ENCODE measurements around the gene OR2J3.

Gene OR2J3

DNA sequence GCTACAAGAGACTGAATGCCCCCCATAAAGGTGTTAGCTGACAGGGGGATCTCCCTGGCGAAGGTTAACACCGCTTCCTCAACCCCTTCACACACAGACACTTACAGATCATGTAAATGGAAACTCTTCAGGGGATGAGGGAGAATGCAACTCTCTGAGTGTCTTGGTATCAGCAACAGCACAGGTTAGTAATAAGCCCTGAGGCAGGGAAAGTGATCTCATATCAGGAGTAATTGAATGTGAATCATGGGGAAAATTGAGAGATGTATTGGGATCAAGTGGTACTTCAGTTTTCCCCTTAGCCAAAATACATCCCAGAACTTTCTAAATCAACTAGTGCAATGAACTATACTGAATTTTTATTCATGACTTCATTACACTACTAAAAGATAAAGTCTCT, 23.8 kb downstream of the OR2J3 start:
- Histone ChIP-seq H3K4me2 (no peak overlapping the region), H3K27me3 (ENCODE audit: insufficient read depth, low read depth) (no peaks in the 10 kb centered on the region), H3K4me1 (ENCODE audit: low read depth, poor library complexity, severe bottlenecking) (no peaks in the 10 kb centered on the region), H3K79me2 (ENCODE audit: insufficient read depth, low read depth) (no peaks in the 10 kb centered on the region), H3K36me3 (ENCODE audit: insufficient read depth) (no peaks in the 10 kb centered on the region), H3K4me3 (IDR thresholded peaks at IDR 0.05; ENCODE audit: insufficient read depth, low read depth, low read length) (no peak overlapping the region), H2AFZ (ENCODE audit: low read depth) (no peak overlapping the region), H3K27ac (no peak overlapping the region), H4K20me1 (ENCODE audit: insufficient read depth) (no peaks in the 10 kb centered on the region), H3K9ac (no peak overlapping the region)
- TF ChIP-seq, protein P1, sequence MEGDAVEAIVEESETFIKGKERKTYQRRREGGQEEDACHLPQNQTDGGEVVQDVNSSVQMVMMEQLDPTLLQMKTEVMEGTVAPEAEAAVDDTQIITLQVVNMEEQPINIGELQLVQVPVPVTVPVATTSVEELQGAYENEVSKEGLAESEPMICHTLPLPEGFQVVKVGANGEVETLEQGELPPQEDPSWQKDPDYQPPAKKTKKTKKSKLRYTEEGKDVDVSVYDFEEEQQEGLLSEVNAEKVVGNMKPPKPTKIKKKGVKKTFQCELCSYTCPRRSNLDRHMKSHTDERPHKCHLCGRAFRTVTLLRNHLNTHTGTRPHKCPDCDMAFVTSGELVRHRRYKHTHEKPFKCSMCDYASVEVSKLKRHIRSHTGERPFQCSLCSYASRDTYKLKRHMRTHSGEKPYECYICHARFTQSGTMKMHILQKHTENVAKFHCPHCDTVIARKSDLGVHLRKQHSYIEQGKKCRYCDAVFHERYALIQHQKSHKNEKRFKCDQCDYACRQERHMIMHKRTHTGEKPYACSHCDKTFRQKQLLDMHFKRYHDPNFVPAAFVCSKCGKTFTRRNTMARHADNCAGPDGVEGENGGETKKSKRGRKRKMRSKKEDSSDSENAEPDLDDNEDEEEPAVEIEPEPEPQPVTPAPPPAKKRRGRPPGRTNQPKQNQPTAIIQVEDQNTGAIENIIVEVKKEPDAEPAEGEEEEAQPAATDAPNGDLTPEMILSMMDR (conservative IDR thresholded peaks at IDR 0.05; ENCODE audit: low read depth, low read length) = no peak

DNA sequence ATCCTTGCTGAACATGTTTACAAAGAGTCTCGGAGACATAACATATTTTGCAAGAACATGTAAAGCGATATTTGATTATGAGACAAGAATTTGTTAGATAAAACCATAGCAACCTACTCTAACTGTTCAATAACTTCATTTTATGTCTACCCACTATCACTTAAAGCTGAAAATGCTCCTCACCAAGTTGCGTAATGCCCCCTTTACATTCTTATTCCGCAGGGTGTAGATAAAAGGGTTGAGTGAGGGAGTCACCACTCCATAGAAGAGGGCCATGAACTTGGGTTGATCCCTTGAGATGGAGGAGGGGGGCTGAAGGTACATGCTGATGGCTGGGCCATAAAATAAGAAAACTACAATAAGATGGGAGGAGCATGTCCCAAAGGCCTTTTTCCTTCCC, 29.9 kb downstream of the OR2J3 start:
- H3K4me2 ChIP-seq = no peak overlapping the region
- no peaks in the 10 kb centered on the region for H4K20me1 ChIP-seq (ENCODE audit: insufficient read depth)
- H2AFZ ChIP-seq (ENCODE audit: low read depth) = no peak overlapping the region
- H3K79me2 ChIP-seq (ENCODE audit: insufficient read depth, low read depth) = no peaks in the 10 kb centered on the region
- no peaks in the 10 kb centered on the region for H3K36me3 ChIP-seq (ENCODE audit: insufficient read depth)
- H3K27ac ChIP-seq = no peak overlapping the region
- TF ChIP-seq, protein P1 (conservative IDR thresholded peaks at IDR 0.05; ENCODE audit: low read depth, low read length) = no peak
- H3K4me1 ChIP-seq (ENCODE audit: low read depth, poor library complexity, severe bottlenecking) = no peaks in the 10 kb centered on the region
- H3K4me3 ChIP-seq (IDR thresholded peaks at IDR 0.05; ENCODE audit: insufficient read depth, low read depth, low read length) = no peak overlapping the region
- H3K27me3 ChIP-seq (ENCODE audit: insufficient read depth, low read depth) = no peaks in the 10 kb centered on the region
- no peak overlapping the region for H3K9ac ChIP-seq

DNA sequence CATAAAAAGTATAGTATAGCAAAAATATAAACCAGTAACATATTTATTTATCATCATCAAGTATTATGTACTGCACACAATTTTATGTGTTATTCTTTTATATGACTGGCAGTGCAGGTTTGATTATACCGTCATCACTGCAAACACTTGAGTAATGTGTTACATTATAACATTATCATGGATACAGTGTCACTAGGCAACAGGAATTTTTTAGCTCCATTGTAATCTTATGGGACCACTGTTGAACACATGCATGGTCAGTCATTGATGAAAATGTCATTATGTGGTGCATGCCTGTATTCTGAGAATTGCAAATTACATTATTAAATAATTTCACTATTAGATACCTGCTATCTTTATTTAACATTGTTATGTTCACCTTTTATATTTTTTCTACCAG, 33.7 kb downstream of the OR2J3 start:
- H3K27ac ChIP-seq = no peak overlapping the region
- H3K4me2 ChIP-seq = no peak overlapping the region
- no peaks in the 10 kb centered on the region for H3K4me1 ChIP-seq (ENCODE audit: low read depth, poor library complexity, severe bottlenecking)
- no peak overlapping the region for H2AFZ ChIP-seq (ENCODE audit: low read depth)
- H3K79me2 ChIP-seq (ENCODE audit: insufficient read depth, low read depth) = no peaks in the 10 kb centered on the region
- H4K20me1 ChIP-seq (ENCODE audit: insufficient read depth) = no peaks in the 10 kb centered on the region
- H3K36me3 ChIP-seq (ENCODE audit: insufficient read depth) = no peaks in the 10 kb centered on the region
- H3K4me3 ChIP-seq (IDR thresholded peaks at IDR 0.05; ENCODE audit: insufficient read depth, low read depth, low read length) = no peak overlapping the region
- TF ChIP-seq, protein P1 (conservative IDR thresholded peaks at IDR 0.05; ENCODE audit: low read depth, low read length) = no peak
- no peaks in the 10 kb centered on the region for H3K27me3 ChIP-seq (ENCODE audit: insufficient read depth, low read depth)
- no peak overlapping the region for H3K9ac ChIP-seq

DNA sequence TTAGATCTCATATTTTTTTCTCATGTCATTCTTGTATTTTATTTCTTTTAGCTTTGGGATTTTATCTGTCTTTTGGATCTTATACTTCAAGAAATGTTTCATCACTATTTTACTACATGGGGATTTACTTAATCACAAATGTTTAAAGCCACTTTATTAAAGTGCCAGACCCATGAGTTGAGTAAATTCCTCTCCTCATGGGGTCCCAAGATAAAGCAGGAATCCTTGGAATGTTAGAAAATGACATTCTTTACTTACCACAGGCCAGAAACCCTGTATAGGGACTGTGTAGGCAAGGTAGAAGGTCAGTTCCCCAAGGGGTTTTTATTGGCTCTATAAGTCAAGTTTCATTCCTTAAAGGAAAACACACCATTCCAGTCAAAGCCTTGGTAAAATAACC, 34.5 kb downstream of the OR2J3 start:
- no peaks in the 10 kb centered on the region for H3K79me2 ChIP-seq (ENCODE audit: insufficient read depth, low read depth)
- no peak overlapping the region for H3K4me2 ChIP-seq
- no peaks in the 10 kb centered on the region for H3K36me3 ChIP-seq (ENCODE audit: insufficient read depth)
- TF ChIP-seq, protein P1 (conservative IDR thresholded peaks at IDR 0.05; ENCODE audit: low read depth, low read length) = no peak
- no peak overlapping the region for H3K9ac ChIP-seq
- no peak overlapping the region for H3K27ac ChIP-seq
- H4K20me1 ChIP-seq (ENCODE audit: insufficient read depth) = no peaks in the 10 kb centered on the region
- no peak overlapping the region for H3K4me3 ChIP-seq (IDR thresholded peaks at IDR 0.05; ENCODE audit: insufficient read depth, low read depth, low read length)
- no peaks in the 10 kb centered on the region for H3K4me1 ChIP-seq (ENCODE audit: low read depth, poor library complexity, severe bottlenecking)
- no peaks in the 10 kb centered on the region for H3K27me3 ChIP-seq (ENCODE audit: insufficient read depth, low read depth)
- H2AFZ ChIP-seq (ENCODE audit: low read depth) = no peak overlapping the region

DNA sequence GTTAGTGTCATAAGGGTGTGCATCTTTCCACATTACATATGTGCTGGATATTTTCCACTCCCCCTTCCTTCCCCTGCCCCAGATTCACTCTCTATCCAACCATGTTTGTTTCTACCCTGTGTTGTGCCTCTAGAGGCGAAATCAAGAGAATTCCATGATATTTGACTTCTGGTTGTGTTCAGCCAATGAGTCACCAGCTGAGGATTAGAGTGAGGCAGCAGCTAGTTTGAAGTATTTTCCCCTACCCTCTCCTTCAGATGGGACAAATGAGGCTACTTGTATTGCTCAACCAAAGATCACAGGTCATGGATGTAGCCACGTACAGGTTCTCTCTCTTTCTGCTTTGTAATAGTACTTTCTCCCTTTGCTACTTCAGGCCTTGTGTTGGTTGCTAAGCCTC, 38.3 kb downstream of the OR2J3 start:
- TF ChIP-seq, protein P1 (conservative IDR thresholded peaks at IDR 0.05; ENCODE audit: low read depth, low read length) = no peak
- no peaks in the 10 kb centered on the region for H3K27me3 ChIP-seq (ENCODE audit: insufficient read depth, low read depth)
- H3K9ac ChIP-seq = no peak overlapping the region
- H3K27ac ChIP-seq = no peak overlapping the region
- no peaks in the 10 kb centered on the region for H3K79me2 ChIP-seq (ENCODE audit: insufficient read depth, low read depth)
- H3K4me1 ChIP-seq (ENCODE audit: low read depth, poor library complexity, severe bottlenecking) = no peaks in the 10 kb centered on the region
- no peak overlapping the region for H2AFZ ChIP-seq (ENCODE audit: low read depth)
- H4K20me1 ChIP-seq (ENCODE audit: insufficient read depth) = no peaks in the 10 kb centered on the region
- H3K4me3 ChIP-seq (IDR thresholded peaks at IDR 0.05; ENCODE audit: insufficient read depth, low read depth, low read length) = no peak overlapping the region
- no peak overlapping the region for H3K4me2 ChIP-seq
- H3K36me3 ChIP-seq (ENCODE audit: insufficient read depth) = no peaks in the 10 kb centered on the region

Measured in KMS-11 (cell line).